T-cell (primary cell): ENCODE data around the gene DNAJC4. TPM values are rescaled to one million over a fixed set of nuclear protein-coding genes. Genes with fewer than 3 reads are reported as not detected.

Experiments used
- ATAC-seq, 4 experiments: fragments of 200-7000 bp in 3 of 4; fragments of 150-1000 bp in 1 of 4; cut with Tn5 transposase; replicated peaks in 1 of 4; 1 replicate in 3 of 4; 2 replicates in 1 of 4; pipeline ENCODE4 v1.10.0; 2021; ENCODE audit warnings: moderate library complexity in 3 of 4, mild to moderate bottlenecking in 2 of 4, moderate number of reproducible peaks in 1 of 4
- CTCF ChIA-PET, 2 donors: fragments of 300-600 bp; sonication (Branson Sonifier 250); formaldehyde crosslinking; loops; one replicate each; lab custom pipeline; 2022; ENCODE audit warnings: antibody characterized with exemption in 2 of 2; lab: Charles Lee
- POLR2A ChIA-PET, 2 donors: fragments of 300-600 bp; sonication (Branson Sonifier 250); formaldehyde crosslinking; loops; one replicate each; lab custom pipeline; 2022; ENCODE audit warnings: antibody characterized with exemption in 2 of 2; lab: Charles Lee
- DNase-seq, 35 experiments: peaks; one replicate each; pipeline versions ENCODE4 v3.0.0 to v3.0.0-alpha.2; 2013 to 2023
- H3K27ac ChIP-seq: one replicate; pipeline ENCODE4 v1.5.1; 2013; ENCODE audit warnings: low read length
- H3K27me3 ChIP-seq, 2 experiments: replicated peaks in 1 of 2; 1 replicate in 1 of 2; 2 replicates in 1 of 2; pipeline versions ENCODE4 v1.6.1 to v1.7.0; 2013; ENCODE audit warnings: low read length in 1 of 2, mixed read lengths in 1 of 2; ENCODE audit not compliant: control insufficient read depth in 2 of 2, insufficient read depth in 2 of 2; ENCODE audit errors: extremely low read depth in 1 of 2
- H3K36me3 ChIP-seq, 2 donors: 1 replicate in 1 of 2; 2 replicates in 1 of 2; pipeline versions ENCODE4 v1.6.1 to v1.7.0; 2013; ENCODE audit warnings: low read length in 1 of 2; ENCODE audit not compliant: control insufficient read depth in 2 of 2, insufficient read depth in 1 of 2; ENCODE audit errors: extremely low read depth in 1 of 2
- H3K4me1 ChIP-seq, 2 experiments: 1 replicate in 1 of 2; 2 replicates in 1 of 2; pipeline versions ENCODE4 v1.6.1 to v1.7.0; 2013; ENCODE audit warnings: low read length in 2 of 2, mixed read lengths in 1 of 2; ENCODE audit not compliant: insufficient read depth in 2 of 2, control insufficient read depth in 1 of 2; ENCODE audit errors: extremely low read depth in 1 of 2
- H3K4me3 ChIP-seq, 2 donors: 1 replicate in 1 of 2; 2 replicates in 1 of 2; pipeline versions ENCODE4 v1.5.1 to v1.7.0; 2013; ENCODE audit warnings: mild to moderate bottlenecking in 2 of 2, low read length in 1 of 2, moderate library complexity in 1 of 2; ENCODE audit not compliant: control insufficient read depth in 1 of 2; ENCODE audit errors: extremely low read depth in 1 of 2
- H3K9me3 ChIP-seq: 2 replicates; pipeline ENCODE4 v1.7.0; 2013
- H3K27ac Mint-ChIP-seq, 2 donors: one replicate each; pipeline ENCODE4 v1.8.0; 2020 to 2021; ENCODE audit warnings: mild to moderate bottlenecking in 2 of 2, mixed read lengths in 2 of 2
- H3K27me3 Mint-ChIP-seq, 2 donors: one replicate each; pipeline ENCODE4 v1.8.0; 2021 to 2022; ENCODE audit warnings: mixed read lengths in 2 of 2
- H3K36me3 Mint-ChIP-seq: one replicate; pipeline ENCODE4 v1.8.0; 2021; ENCODE audit warnings: mixed read lengths
- H3K4me1 Mint-ChIP-seq, 3 donors: one replicate each; pipeline ENCODE4 v1.8.0; 2020 to 2022; ENCODE audit warnings: mixed read lengths in 3 of 3, mild to moderate bottlenecking in 1 of 3
- H3K4me3 Mint-ChIP-seq, 3 donors: one replicate each; pipeline ENCODE4 v1.8.0; 2020 to 2022; ENCODE audit warnings: mild to moderate bottlenecking in 3 of 3, mixed read lengths in 3 of 3, moderate library complexity in 3 of 3
- H3K9me3 Mint-ChIP-seq, 3 donors: one replicate each; pipeline ENCODE4 v1.8.0; 2020 to 2022; ENCODE audit warnings: mixed read lengths in 3 of 3
- WGBS: methylation state at CpG from one replicate; pipeline ENCODE4 v1.1.5; 2013; ENCODE audit warnings: missing lambda C conversion rate; ENCODE audit not compliant: insufficient coverage; 5-methylcytosine and 5-hydroxymethylcytosine counted together
- total RNA-seq, 35 experiments: library from RNA in 6 of 35; stranded (reverse) in 6 of 35; fragments of 120-200 nt in 1 of 35; gene quantifications; one replicate each; pipeline versions ENCODE4 v1.2.1 to v1.2.4 and lab custom pipeline; 2013 to 2026

Gene DNAJC4
- total RNA-seq, 5 donors from 2014 or later (not counting 1 experiment from before 2014, with no cell fraction given) = 46.2 to 64.7 (median 51.4) TPM

GRCh38 chr11:64276653-64277431 is 46.5 kb downstream of the DNAJC4 start:
- 95% methylated on average over 16 of the region's 17 CpGs for WGBS
- no peak overlapping the region for H3K4me3 ChIP-seq
- Mint-ChIP-seq H3K27ac (no peak overlapping the region), H3K4me3 (no peak overlapping the region), H3K36me3 (peaks cover 11% of the 10 kb centered on the region), H3K4me1 (peaks cover 2 to 8% (median 6%) of the 10 kb centered on the region in 3 donors), H3K9me3 (no peaks in the 10 kb centered on the region), H3K27me3 (no peaks in the 10 kb centered on the region)
- peaks cover 0 to 7% of the 10 kb centered on the region in 2 experiments for H3K4me1 ChIP-seq
- H3K9me3 ChIP-seq = no peaks in the 10 kb centered on the region
- CTCF ChIA-PET = interaction anchor here in 1 of 2 donors (0.6 kb wide), 1 partner anchor 129 kb away, joined by 3 read pairs; no protein-coding TSS in a partner anchor
- DNase-seq (no peak), ATAC-seq (no peak)
- POLR2A ChIA-PET = no interaction called here
- H3K27me3 ChIP-seq = no peaks in the 10 kb centered on the region
- peaks cover 6 to 18% of the 10 kb centered on the region in 2 donors for H3K36me3 ChIP-seq
- no peak overlapping the region for H3K27ac ChIP-seq

- H3K4me3 ChIP-seq = no peak overlapping the region
- DNase-seq = no peak
- H3K27ac ChIP-seq = no peak overlapping the region
- CTCF ChIA-PET = interaction anchor here (0.7 to 0.9 kb wide), 2 partner anchors 69 to 93 kb away, joined by 4 read pairs; partner anchors contain the start of gene STIP1 (in 1 of the 2)
- Mint-ChIP-seq H3K4me1 (peaks cover 10 to 14% (median 13%) of the 10 kb centered on the region in 3 donors), H3K36me3 (peaks cover 11% of the 10 kb centered on the region), H3K27me3 (no peaks in the 10 kb centered on the region), H3K9me3 (no peaks in the 10 kb centered on the region), H3K4me3 (no peak overlapping the region), H3K27ac (no peak overlapping the region)
- H3K27me3 ChIP-seq = no peaks in the 10 kb centered on the region
- H3K36me3 ChIP-seq = peaks cover 2 to 25% of the 10 kb centered on the region in 2 donors
- no peak for ATAC-seq
- H3K9me3 ChIP-seq = no peaks in the 10 kb centered on the region
- peaks cover 0 to 12% of the 10 kb centered on the region in 2 experiments for H3K4me1 ChIP-seq
- WGBS = 87% methylated on average over 4 of the region's 8 CpGs
- POLR2A ChIA-PET = no interaction called here
These were observed 48.3 kb downstream of the DNAJC4 start for GRCh38 chr11:64278576-64279190.

- H3K4me3 Mint-ChIP-seq = no peak overlapping the region
- peaks cover 11% of the 10 kb centered on the region for H3K36me3 Mint-ChIP-seq
- H3K4me1 ChIP-seq = peaks cover 4 to 37% of the 10 kb centered on the region in 2 experiments
- H3K27ac ChIP-seq = no peak overlapping the region
- CTCF ChIA-PET = interaction anchor here (0.9 to 1.5 kb wide), 2 partner anchors 10 to 19 kb away, joined by 4 read pairs; no protein-coding TSS in a partner anchor
- POLR2A ChIA-PET = no interaction called here
- DNase-seq (no peak), ATAC-seq (no peak)
- H3K27me3 Mint-ChIP-seq = no peaks in the 10 kb centered on the region
- no peak overlapping the region for H3K27ac Mint-ChIP-seq
- H3K36me3 ChIP-seq = peaks cover under 1 to 14% of the 10 kb centered on the region in 2 donors
- no peak overlapping the region for H3K4me3 ChIP-seq
- peaks cover 19 to 27% (median 25%) of the 10 kb centered on the region in 3 donors for H3K4me1 Mint-ChIP-seq
- WGBS = 100% methylated on average over 4 of the region's 22 CpGs
- no peaks in the 10 kb centered on the region for H3K27me3 ChIP-seq
- no peaks in the 10 kb centered on the region for H3K9me3 Mint-ChIP-seq
- no peaks in the 10 kb centered on the region for H3K9me3 ChIP-seq
These were observed 51.8 kb downstream of the DNAJC4 start for GRCh38 chr11:64281957-64282770.

- ChIA-PET CTCF (interaction anchor here (0.5 to 3.7 kb wide), 4 partner anchors 11 to 34 kb away, joined by 4 to 16 read pairs (median 4); no protein-coding TSS in a partner anchor), POLR2A (interaction anchor here (0.5 to 1.3 kb wide), 4 partner anchors 11 to 106 kb away, joined by 3 to 6 read pairs (median 4); no protein-coding TSS in a partner anchor)
- H3K27me3 ChIP-seq = no peaks in the 10 kb centered on the region
- Mint-ChIP-seq H3K4me1 (peaks cover 19 to 27% (median 25%) of the 10 kb centered on the region in 3 donors), H3K36me3 (peaks cover 11% of the 10 kb centered on the region), H3K9me3 (no peaks in the 10 kb centered on the region), H3K27ac (no peak overlapping the region), H3K4me3 (peak overlapping the region; percentile 34 to 86 (median 84)), H3K27me3 (no peaks in the 10 kb centered on the region)
- H3K9me3 ChIP-seq = no peaks in the 10 kb centered on the region
- peaks cover 4 to 37% of the 10 kb centered on the region in 2 experiments for H3K4me1 ChIP-seq
- H3K36me3 ChIP-seq = peaks cover 0 to 12% of the 10 kb centered on the region in 2 donors
- WGBS = 96% methylated on average over 3 of the region's 3 CpGs
- ATAC-seq (no peak), DNase-seq (no peak)
- H3K4me3 ChIP-seq = no peak overlapping the region
- no peak overlapping the region for H3K27ac ChIP-seq
These were observed 52.7 kb downstream of the DNAJC4 start for GRCh38 chr11:64283092-64283491.

Other genes with a start within 250 kb of the DNAJC4 start
- 10 to 100 TPM; 63.1 to 76.7 (median 67.2) TPM for gene OTUB1, start 244.1 kb upstream of the DNAJC4 start, total RNA-seq
- gene FLRT1, start 194.6 kb upstream of the DNAJC4 start, total RNA-seq = not detected
- 10 to 100 TPM in 3 of 5 donors, 1 to 10 TPM in 2; 6.0 to 14.8 (median 10.4) TPM for gene MACROD1, start 64.4 kb upstream of the DNAJC4 start, total RNA-seq
- 100 to 1,000 TPM in 3 of 5 donors, 10 to 100 TPM in 2; 61.1 to 133 (median 107) TPM for gene STIP1, start 44.4 kb upstream of the DNAJC4 start, total RNA-seq
- gene FERMT3, start 23.8 kb upstream of the DNAJC4 start, total RNA-seq = 100 to 1,000 TPM; 115 to 184 (median 161) TPM
- gene TRPT1, start 4.4 kb upstream of the DNAJC4 start, total RNA-seq = 10 to 100 TPM; 16.1 to 48.3 (median 40.2) TPM
- gene NUDT22, start 4.3 kb upstream of the DNAJC4 start, total RNA-seq = 100 to 1,000 TPM in 1 of 5 donors, 10 to 100 TPM in 4; 49.7 to 108 (median 97.5) TPM
- gene VEGFB, start 4.0 kb downstream of the DNAJC4 start, total RNA-seq = 10 to 100 TPM; 47.9 to 80.7 (median 76.0) TPM
- 10 to 100 TPM; 17.9 to 53.0 (median 42.9) TPM for gene FKBP2, start 10.5 kb downstream of the DNAJC4 start, total RNA-seq
- 100 to 1,000 TPM in 1 of 5 donors, 10 to 100 TPM in 4; 31.2 to 143 (median 88.1) TPM for gene PPP1R14B, start 16.4 kb downstream of the DNAJC4 start, total RNA-seq
- gene PLCB3, start 21.0 kb downstream of the DNAJC4 start, total RNA-seq = 10 to 100 TPM in 3 of 5 donors, 1 to 10 TPM in 2; 3.6 to 14.9 (median 11.2) TPM
- gene BAD, start 54.1 kb downstream of the DNAJC4 start, total RNA-seq = 10 to 100 TPM; 17.5 to 37.7 (median 29.1) TPM
- 10 to 100 TPM; 31.0 to 39.8 (median 34.2) TPM for gene GPR137, start 55.3 kb downstream of the DNAJC4 start, total RNA-seq
- gene KCNK4, start 60.8 kb downstream of the DNAJC4 start, total RNA-seq = under 1 TPM in 3 of 5 donors, not detected in 2; 0.22 to 0.35 (median 0.33) TPM
- gene CATSPERZ, start 69.8 kb downstream of the DNAJC4 start, total RNA-seq = under 1 TPM in 1 of 5 donors, not detected in 4; 0.40 TPM
- 10 to 100 TPM; 20.2 to 43.1 (median 39.7) TPM for gene ESRRA, start 75.0 kb downstream of the DNAJC4 start, total RNA-seq
- gene TRMT112, start 87.0 kb downstream of the DNAJC4 start, total RNA-seq = 100 to 1,000 TPM; 104 to 177 (median 151) TPM
- 10 to 100 TPM; 35.8 to 86.7 (median 71.7) TPM for gene PRDX5, start 87.6 kb downstream of the DNAJC4 start, total RNA-seq
- 100 to 1,000 TPM; 132 to 144 (median 133) TPM for gene CCDC88B, start 109.7 kb downstream of the DNAJC4 start, total RNA-seq
- 10 to 100 TPM; 16.5 to 48.7 (median 43.7) TPM for gene RPS6KA4, start 128.6 kb downstream of the DNAJC4 start, total RNA-seq